ENCODE data around the gene ELF5.

ELF5 gene

GRCh38 chr11:34501949-34502348, 11.6 kb downstream of the ELF5 start:
- H4K12ac ChIP-seq (ENCODE audit: low read depth, low read length) = no peak overlapping the region
- H2AK5ac ChIP-seq (ENCODE audit: low read length) = no peak overlapping the region
- no peak overlapping the region for H3K4me2 ChIP-seq (ENCODE audit: low read length)
- WGBS (ENCODE audit: extremely low coverage, insufficient coverage, insufficient read length) = no CpG with 5 or more reads among the region's 2 CpGs
- no peaks in the 10 kb centered on the region for H3K79me2 ChIP-seq (ENCODE audit: control insufficient read depth, insufficient read depth, low read length, poor library complexity)
- H3K14ac ChIP-seq (ENCODE audit: low read length) = no peak overlapping the region
- no peak overlapping the region for H4K8ac ChIP-seq (ENCODE audit: low read depth, low read length)
- H3K9ac ChIP-seq (ENCODE audit: low read length) = no peak overlapping the region
- H2BK5ac ChIP-seq (ENCODE audit: low read depth, low read length, poor library complexity) = no peak overlapping the region
- H2BK120ac ChIP-seq (ENCODE audit: insufficient read depth, low read length, poor library complexity) = no peak overlapping the region
- no peak for DNase-seq
- no peak overlapping the region for H2AFZ ChIP-seq (ENCODE audit: insufficient read depth, low read length, poor library complexity)
- H3K9me3 ChIP-seq (ENCODE audit: insufficient read depth, low read depth, low read length) = peaks cover 1% of the 10 kb centered on the region
- H2BK12ac ChIP-seq (ENCODE audit: low read length) = no peak overlapping the region
- no peaks in the 10 kb centered on the region for H3K79me1 ChIP-seq (ENCODE audit: low read length)
- no peak overlapping the region for H3K27ac ChIP-seq (ENCODE audit: low read depth, low read length)
- no peak overlapping the region for H3K23ac ChIP-seq (ENCODE audit: low read length)
- H3K4me3 ChIP-seq (ENCODE audit: low read depth, low read length) = no peak overlapping the region
- no peaks in the 10 kb centered on the region for H3K27me3 ChIP-seq (ENCODE audit: insufficient read depth, low read length)
- H3K4ac ChIP-seq (ENCODE audit: low read depth, low read length) = no peak overlapping the region
- H3K36me3 ChIP-seq (ENCODE audit: control insufficient read depth in 1 of 2, insufficient read depth in 2 of 2, low read length in 2 of 2) = no peaks in the 10 kb centered on the region
- H3K18ac ChIP-seq (ENCODE audit: low read length) = no peak overlapping the region
- H4K91ac ChIP-seq (ENCODE audit: low read depth, low read length) = no peak overlapping the region
- H3K4me1 ChIP-seq (ENCODE audit: control insufficient read depth in 1 of 2, insufficient read depth in 2 of 2, low read length in 2 of 2) = no peaks in the 10 kb centered on the region

- Histone ChIP-seq H2BK12ac (ENCODE audit: low read length) (no peak overlapping the region), H3K4me3 (ENCODE audit: low read depth, low read length) (no peak overlapping the region), H3K18ac (ENCODE audit: low read length) (no peak overlapping the region), H3K14ac (ENCODE audit: low read length) (no peak overlapping the region), H3K79me2 (ENCODE audit: control insufficient read depth, insufficient read depth, low read length, poor library complexity) (no peaks in the 10 kb centered on the region), H3K9me3 (ENCODE audit: insufficient read depth, low read depth, low read length) (peaks cover 1% of the 10 kb centered on the region), H3K36me3 (ENCODE audit: control insufficient read depth in 1 of 2, insufficient read depth in 2 of 2, low read length in 2 of 2) (no peaks in the 10 kb centered on the region), H2AFZ (ENCODE audit: insufficient read depth, low read length, poor library complexity) (no peak overlapping the region), H3K4me1 (ENCODE audit: control insufficient read depth in 1 of 2, insufficient read depth in 2 of 2, low read length in 2 of 2) (no peaks in the 10 kb centered on the region), H3K9ac (ENCODE audit: low read length) (no peak overlapping the region), H4K12ac (ENCODE audit: low read depth, low read length) (no peak overlapping the region), H2BK120ac (ENCODE audit: insufficient read depth, low read length, poor library complexity) (no peak overlapping the region), H4K91ac (ENCODE audit: low read depth, low read length) (no peak overlapping the region), H3K27me3 (ENCODE audit: insufficient read depth, low read length) (no peaks in the 10 kb centered on the region), H3K23ac (ENCODE audit: low read length) (no peak overlapping the region), H4K8ac (ENCODE audit: low read depth, low read length) (no peak overlapping the region), H3K4ac (ENCODE audit: low read depth, low read length) (no peak overlapping the region), H2AK5ac (ENCODE audit: low read length) (no peak overlapping the region), H3K27ac (ENCODE audit: low read depth, low read length) (no peak overlapping the region), H3K4me2 (ENCODE audit: low read length) (no peak overlapping the region), H2BK5ac (ENCODE audit: low read depth, low read length, poor library complexity) (no peak overlapping the region), H3K79me1 (ENCODE audit: low read length) (no peaks in the 10 kb centered on the region)
- no CpG with 5 or more reads among the region's 4 CpGs for whole genome bisulfite sequencing (ENCODE audit: extremely low coverage, insufficient coverage, insufficient read length)
- peak; percentile 41 to 73 for DNase-seq
Observed at GRCh38 chr11:34501500-34501899, 12.1 kb downstream of the ELF5 start.

- no peak overlapping the region for H2BK120ac ChIP-seq (ENCODE audit: insufficient read depth, low read length, poor library complexity)
- H3K9ac ChIP-seq (ENCODE audit: low read length) = no peak overlapping the region
- H3K9me3 ChIP-seq (ENCODE audit: insufficient read depth, low read depth, low read length) = peaks cover 1% of the 10 kb centered on the region
- no peak overlapping the region for H3K4me3 ChIP-seq (ENCODE audit: low read depth, low read length)
- no peaks in the 10 kb centered on the region for H3K36me3 ChIP-seq (ENCODE audit: control insufficient read depth in 1 of 2, insufficient read depth in 2 of 2, low read length in 2 of 2)
- H4K12ac ChIP-seq (ENCODE audit: low read depth, low read length) = no peak overlapping the region
- no peaks in the 10 kb centered on the region for H3K27me3 ChIP-seq (ENCODE audit: insufficient read depth, low read length)
- DNase-seq = no peak
- H3K79me2 ChIP-seq (ENCODE audit: control insufficient read depth, insufficient read depth, low read length, poor library complexity) = no peaks in the 10 kb centered on the region
- no peak overlapping the region for H4K91ac ChIP-seq (ENCODE audit: low read depth, low read length)
- H3K27ac ChIP-seq (ENCODE audit: low read depth, low read length) = no peak overlapping the region
- H2BK5ac ChIP-seq (ENCODE audit: low read depth, low read length, poor library complexity) = no peak overlapping the region
- no peak overlapping the region for H3K4ac ChIP-seq (ENCODE audit: low read depth, low read length)
- H3K18ac ChIP-seq (ENCODE audit: low read length) = no peak overlapping the region
- H3K4me2 ChIP-seq (ENCODE audit: low read length) = no peak overlapping the region
- H3K14ac ChIP-seq (ENCODE audit: low read length) = no peak overlapping the region
- no peak overlapping the region for H2AFZ ChIP-seq (ENCODE audit: insufficient read depth, low read length, poor library complexity)
- no peaks in the 10 kb centered on the region for H3K79me1 ChIP-seq (ENCODE audit: low read length)
- H3K4me1 ChIP-seq (ENCODE audit: control insufficient read depth in 1 of 2, insufficient read depth in 2 of 2, low read length in 2 of 2) = no peaks in the 10 kb centered on the region
- H2BK12ac ChIP-seq (ENCODE audit: low read length) = no peak overlapping the region
- no CpG with 5 or more reads among the region's 3 CpGs for WGBS (ENCODE audit: extremely low coverage, insufficient coverage, insufficient read length)
- H3K23ac ChIP-seq (ENCODE audit: low read length) = no peak overlapping the region
- H4K8ac ChIP-seq (ENCODE audit: low read depth, low read length) = no peak overlapping the region
- H2AK5ac ChIP-seq (ENCODE audit: low read length) = no peak overlapping the region
Observed at GRCh38 chr11:34499719-34500500, 13.7 kb downstream of the ELF5 start.

- Histone ChIP-seq H2AK5ac (ENCODE audit: low read length) (no peak overlapping the region), H3K27me3 (ENCODE audit: insufficient read depth, low read length) (no peaks in the 10 kb centered on the region), H3K36me3 (ENCODE audit: control insufficient read depth in 1 of 2, insufficient read depth in 2 of 2, low read length in 2 of 2) (no peaks in the 10 kb centered on the region), H3K4me1 (ENCODE audit: control insufficient read depth in 1 of 2, insufficient read depth in 2 of 2, low read length in 2 of 2) (no peaks in the 10 kb centered on the region), H3K4me3 (ENCODE audit: low read depth, low read length) (no peak overlapping the region), H2BK5ac (ENCODE audit: low read depth, low read length, poor library complexity) (no peak overlapping the region), H4K91ac (ENCODE audit: low read depth, low read length) (no peak overlapping the region), H3K18ac (ENCODE audit: low read length) (no peak overlapping the region), H2BK12ac (ENCODE audit: low read length) (no peak overlapping the region), H2AFZ (ENCODE audit: insufficient read depth, low read length, poor library complexity) (no peak overlapping the region), H3K79me1 (ENCODE audit: low read length) (no peaks in the 10 kb centered on the region), H3K23ac (ENCODE audit: low read length) (no peak overlapping the region), H4K8ac (ENCODE audit: low read depth, low read length) (no peak overlapping the region), H3K79me2 (ENCODE audit: control insufficient read depth, insufficient read depth, low read length, poor library complexity) (no peaks in the 10 kb centered on the region), H3K9ac (ENCODE audit: low read length) (no peak overlapping the region), H4K12ac (ENCODE audit: low read depth, low read length) (no peak overlapping the region), H3K4ac (ENCODE audit: low read depth, low read length) (no peak overlapping the region), H3K27ac (ENCODE audit: low read depth, low read length) (no peak overlapping the region), H3K9me3 (ENCODE audit: insufficient read depth, low read depth, low read length) (peaks cover 1% of the 10 kb centered on the region), H3K14ac (ENCODE audit: low read length) (no peak overlapping the region), H3K4me2 (ENCODE audit: low read length) (no peak overlapping the region), H2BK120ac (ENCODE audit: insufficient read depth, low read length, poor library complexity) (no peak overlapping the region)
- no CpG with 5 or more reads among the region's 26 CpGs for WGBS (ENCODE audit: extremely low coverage, insufficient coverage, insufficient read length)
- no peak for DNase-seq
Observed at GRCh38 chr11:34495724-34496377, 17.7 kb downstream of the ELF5 start.
